GM19463 (cell line): Measurements from ENCODE around the gene RAB5IF.
"Not testable (repeated sequence)": the region's sequence is repeated elsewhere in the genome, so short reads cannot be mapped to it uniquely, and the experiment has no call there.

Experiments used
- ATAC-seq: cut with Tn5 transposase; IDR thresholded peaks from one replicate; pipeline ENCODE4 v1.9.1; 2021; ENCODE audit warnings: mild to moderate bottlenecking, moderate library complexity; ENCODE audit not compliant: unreplicated experiment

The RAB5IF gene

GRCh38 chr20:36605399-36606157 lies at the start of gene RAB5IF:
TSS of gene RAB5IF (plus strand) at chr20:36605779. CDS start at chr20:36605952, 173 bp downstream.
- ATAC-seq: peak; percentile 88

- no peak for ATAC-seq
Measured at GRCh38 chr20:36562724-36563123, 42.9 kb upstream of the RAB5IF start.

- no peak for ATAC-seq
Measured at GRCh38 chr20:36563374-36563773, 42.2 kb upstream of the RAB5IF start.

GRCh38 chr20:36564078-36564725 lies 41.4 kb upstream of the RAB5IF start:
- ATAC-seq: not testable (repeated sequence)

- not testable (repeated sequence) for ATAC-seq
Measured at GRCh38 chr20:36564726-36565121, 40.9 kb upstream of the RAB5IF start.

- no peak for ATAC-seq
Measured at GRCh38 chr20:36565520-36565919, 40.1 kb upstream of the RAB5IF start.

GRCh38 chr20:36569847-36570429 lies 35.6 kb upstream of the RAB5IF start:
- no peak for ATAC-seq

GRCh38 chr20:36571564-36572504 lies 33.7 kb upstream of the RAB5IF start:
- ATAC-seq: no peak

GRCh38 chr20:36572701-36573102 lies 32.9 kb upstream of the RAB5IF start:
- no peak for ATAC-seq

- peak; percentile 65 for ATAC-seq
Measured at GRCh38 chr20:36573103-36573797, 32.3 kb upstream of the RAB5IF start, which contains the start of gene TGIF2. TSS of gene TGIF2 (plus strand) at chr20:36573597. CDS start at chr20:36578775, 5,178 bp downstream.

GRCh38 chr20:36573798-36574365 lies 31.7 kb upstream of the RAB5IF start:
- peak; percentile 1 for ATAC-seq

GRCh38 chr20:36574366-36575135 lies 31.0 kb upstream of the RAB5IF start:
- ATAC-seq: no peak

- no peak for ATAC-seq
Measured at GRCh38 chr20:36576081-36576445, 29.5 kb upstream of the RAB5IF start.

GRCh38 chr20:36578356-36579041 lies 27.1 kb upstream of the RAB5IF start:
- ATAC-seq: no peak

- no peak for ATAC-seq
Measured at GRCh38 chr20:36579996-36580545, 25.5 kb upstream of the RAB5IF start.

GRCh38 chr20:36582322-36582721 lies 23.3 kb upstream of the RAB5IF start:
- no peak for ATAC-seq

- ATAC-seq: no peak
Measured at GRCh38 chr20:36582821-36583220, 22.8 kb upstream of the RAB5IF start.

GRCh38 chr20:36584018-36584481 lies 21.5 kb upstream of the RAB5IF start:
- ATAC-seq: no peak
